Astrocyte of the spinal cord (primary cell): ENCODE data around the gene ITPR2.

Source experiments
- DNase-seq: peaks from one replicate; pipeline ENCODE4 v3.0.0; 2011; ENCODE audit warnings: low read depth, low spot score
- H3K4me3 ChIP-seq: 2 replicates; pipeline ENCODE4 v1.5.1; 2011; ENCODE audit warnings: low read depth, mild to moderate bottlenecking, low read length, moderate library complexity
- CTCF ChIP-seq: IDR thresholded peaks from 2 replicates; pipeline ENCODE4 v1.5.1; 2012; ENCODE audit warnings: low read depth, mild to moderate bottlenecking, low read length, inconsistent platforms
- in situ Hi-C: cut with HindIII; loops from 2 replicates; pipeline ENCODE4 v1.10.0; 2017; ENCODE audit warnings: low sequenced_read_pairs

ITPR2 gene

DNA sequence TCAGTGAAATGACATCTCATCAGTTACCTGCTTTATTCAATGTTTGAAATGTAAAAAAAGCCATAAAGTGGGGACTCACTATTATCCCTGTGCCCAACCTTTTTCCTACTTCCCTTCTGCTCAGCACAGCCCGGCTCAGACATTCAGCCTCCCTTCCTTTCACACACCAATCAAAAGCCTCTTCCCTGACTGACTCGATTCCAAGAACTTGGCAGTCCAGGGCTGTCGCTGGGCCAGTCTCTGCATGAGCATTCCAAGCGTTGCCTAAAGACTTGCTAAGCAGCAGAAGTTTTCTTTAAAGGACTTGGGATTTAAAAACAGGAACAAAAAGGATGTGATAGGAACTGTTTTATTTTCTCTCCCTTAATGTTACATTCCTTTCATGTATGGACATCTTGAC lies 22.7 kb downstream of the ITPR2 start:
- TF ChIP-seq CTCF, result no peak
- H3K4me3 ChIP-seq, result no peak overlapping the region
- in situ Hi-C loops, result no loop called here
- DNase-seq, result peak; percentile 88

DNA sequence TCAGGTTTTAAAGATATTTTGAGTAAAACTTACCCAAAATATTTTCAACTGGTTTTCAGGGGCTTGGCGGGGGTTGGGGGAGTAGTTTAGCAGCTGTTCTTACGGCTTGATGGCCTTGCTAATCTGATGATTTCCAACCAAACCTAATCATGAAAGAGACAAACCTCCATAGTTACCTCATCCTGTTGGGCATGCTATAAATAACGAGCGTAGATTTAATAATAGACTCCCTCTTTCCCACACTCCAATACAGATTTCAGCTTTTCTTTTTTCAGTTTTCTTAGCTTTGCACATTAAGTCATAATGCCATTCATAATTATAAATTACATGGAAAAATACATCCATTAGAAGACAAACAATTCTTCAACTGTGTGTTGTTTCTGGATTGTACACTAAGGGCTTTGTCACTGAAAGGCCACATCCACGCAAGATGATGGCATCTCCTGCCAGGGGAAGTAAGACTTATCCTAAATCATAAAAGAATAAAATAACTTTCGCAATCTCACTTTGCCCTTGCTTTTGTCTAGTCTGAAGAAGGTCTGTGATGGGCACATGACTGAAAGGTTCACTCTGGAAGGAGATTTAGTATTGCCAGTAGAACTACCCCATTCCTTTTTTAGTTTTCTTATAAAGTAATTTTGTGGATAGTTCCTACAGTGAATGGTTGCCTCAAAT lies 23.2 kb downstream of the ITPR2 start:
- in situ Hi-C loops, result no loop called here
- no peak overlapping the region for H3K4me3 ChIP-seq
- no peak for DNase-seq
- no peak for TF ChIP-seq CTCF

- DNase-seq, result no peak
- in situ Hi-C loops, result no loop called here
- no peak overlapping the region for H3K4me3 ChIP-seq
- no peak for TF ChIP-seq CTCF
These were observed 24.1 kb downstream of the ITPR2 start for GRCh38 chr12:26808766-26809476.

DNA sequence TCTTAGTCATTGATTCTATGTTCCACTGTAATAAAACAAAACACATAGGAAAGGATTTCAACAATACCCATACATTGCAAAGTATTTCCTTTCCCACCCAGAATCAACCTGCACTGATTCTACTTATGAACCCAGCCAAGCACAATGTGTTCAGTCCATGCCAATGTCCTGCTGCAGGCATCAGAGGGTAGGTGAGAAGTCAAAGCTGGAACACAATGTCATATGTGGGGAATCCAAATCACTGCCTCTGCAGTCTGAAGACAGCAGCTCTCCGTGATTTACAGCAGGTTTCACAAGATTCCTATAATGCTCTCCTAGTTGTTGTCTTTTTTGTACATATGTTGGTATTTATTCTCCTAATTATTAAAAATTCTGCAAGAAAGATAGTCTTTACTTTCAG lies 25.7 kb downstream of the ITPR2 start:
- no peak for DNase-seq
- no peak overlapping the region for H3K4me3 ChIP-seq
- no peak for TF ChIP-seq CTCF
- in situ Hi-C loops, result no loop called here

GRCh38 chr12:26806556-26806955 lies 26.4 kb downstream of the ITPR2 start:
- in situ Hi-C loops, result no loop called here
- no peak overlapping the region for H3K4me3 ChIP-seq
- no peak for DNase-seq
- no peak for TF ChIP-seq CTCF

- DNase-seq, result no peak
- in situ Hi-C loops, result no loop called here
- no peak overlapping the region for H3K4me3 ChIP-seq
- TF ChIP-seq CTCF, result no peak
These were observed 27.5 kb downstream of the ITPR2 start for GRCh38 chr12:26805401-26805971.
